K562 (cell line): ENCODE data around the gene JADE2. TPM values are rescaled to one million over a fixed set of nuclear protein-coding genes. Genes with fewer than 3 reads are reported as not detected.

Experiments
- CREBBP ChIP-seq: IDR thresholded peaks from one replicate; pipeline ENCODE4 v1.6.1; 2012; ENCODE audit warnings: low read depth, mild to moderate bottlenecking, control low read depth, inconsistent platforms, low read length
- FOXA1 ChIP-seq: fragments of 450-650 bp; IDR thresholded peaks from 2 replicates; pipeline ENCODE4 v1.6.1; 2016; ENCODE audit warnings: mild to moderate bottlenecking, borderline replicate concordance
- LARP7 ChIP-seq: fragments of 450-650 bp; IDR thresholded peaks from 2 replicates; pipeline ENCODE4 v1.6.1; 2016
- NR2C2 ChIP-seq, 2 experiments: fragments of 200-800 bp in 1 of 2; sonication (Bioruptor generic) in 1 of 2; sonication (generic) in 1 of 2; formaldehyde crosslinking in 1 of 2; IDR thresholded peaks; 2 replicates each; pipeline versions ENCODE4 v1.6.1 to v1.8.0; 2016 to 2022; ENCODE audit warnings: mild to moderate bottlenecking in 1 of 2, missing compliant biosample characterization in 1 of 2, missing genetic modification characterization in 1 of 2, missing genetic modification reagents in 1 of 2
- STAT5B ChIP-seq: fragments of 250-450 bp; sonication (Bioruptor Pico); IDR thresholded peaks from 2 replicates; pipeline ENCODE4 v1.8.0; 2021; ENCODE audit warnings: mild to moderate bottlenecking, inconsistent platforms
- ZNF253 ChIP-seq: fragments of 250-450 bp; sonication (Bioruptor Pico); conservative IDR thresholded peaks from 2 replicates; pipeline ENCODE4 v1.6.1; 2021; ENCODE audit warnings: mild to moderate bottlenecking
- polyA plus RNA-seq, 8 experiments: library from polyadenylated mRNA; depleted of rRNA in 4 of 8; stranded (reverse) in 5 of 8; unstranded in 3 of 8; fragments of >200 nt; fragmentation: Nextera tagmentation in 2 of 8; fragmentation: Illumina TruSeq in 1 of 8; extraction: Ambion mirVana in 2 of 8; extraction: Trizol in 1 of 8; gene quantifications; 2 replicates each; pipeline versions ENCODE4 v1.2.1 to v1.2.3, GENCODE V29; 2011 to 2014; ENCODE audit warnings: inconsistent platforms in 1 of 8, missing spikeins in 1 of 8
- total RNA-seq, 7 experiments: library from RNA; depleted of rRNA in 6 of 7; stranded (reverse); fragments of >200 nt in 6 of 7; fragmentation: Illumina TruSeq in 2 of 7; extraction: Trizol in 2 of 7; gene quantifications; 2 replicates each; pipeline versions ENCODE4 v1.2.1 to v1.2.3, GENCODE V29; 2011 to 2021; ENCODE audit warnings: low replicate concordance in 1 of 7
- TF ChIP-seq, protein P1 (sequence below): fragments of 150-350 bp; IDR thresholded peaks from 2 replicates; pipeline ENCODE4 v1.6.1; 2014; ENCODE audit warnings: low read depth, mild to moderate bottlenecking, low read length, borderline replicate concordance
- TF ChIP-seq, protein P2 (sequence below): fragments of 450-650 bp; IDR thresholded peaks from 2 replicates; pipeline ENCODE4 v1.7.1; 2018; ENCODE audit warnings: mild to moderate bottlenecking, low read depth; ENCODE audit not compliant: partially characterized antibody
- TF ChIP-seq, protein P3 (sequence below): fragments of 450-650 bp; conservative IDR thresholded peaks from 2 replicates; pipeline ENCODE4 v1.6.1; 2016; ENCODE audit warnings: missing genetic modification characterization, low read depth, mild to moderate bottlenecking, missing compliant biosample characterization, moderate library complexity

Gene JADE2
- total and polyA plus RNA-seq, 9 of the 15 experiments (the other 6 are each of a cell fraction or from before 2014, with no cell fraction given), result 0.50 to 23.3 (median 9.1) TPM

DNA sequence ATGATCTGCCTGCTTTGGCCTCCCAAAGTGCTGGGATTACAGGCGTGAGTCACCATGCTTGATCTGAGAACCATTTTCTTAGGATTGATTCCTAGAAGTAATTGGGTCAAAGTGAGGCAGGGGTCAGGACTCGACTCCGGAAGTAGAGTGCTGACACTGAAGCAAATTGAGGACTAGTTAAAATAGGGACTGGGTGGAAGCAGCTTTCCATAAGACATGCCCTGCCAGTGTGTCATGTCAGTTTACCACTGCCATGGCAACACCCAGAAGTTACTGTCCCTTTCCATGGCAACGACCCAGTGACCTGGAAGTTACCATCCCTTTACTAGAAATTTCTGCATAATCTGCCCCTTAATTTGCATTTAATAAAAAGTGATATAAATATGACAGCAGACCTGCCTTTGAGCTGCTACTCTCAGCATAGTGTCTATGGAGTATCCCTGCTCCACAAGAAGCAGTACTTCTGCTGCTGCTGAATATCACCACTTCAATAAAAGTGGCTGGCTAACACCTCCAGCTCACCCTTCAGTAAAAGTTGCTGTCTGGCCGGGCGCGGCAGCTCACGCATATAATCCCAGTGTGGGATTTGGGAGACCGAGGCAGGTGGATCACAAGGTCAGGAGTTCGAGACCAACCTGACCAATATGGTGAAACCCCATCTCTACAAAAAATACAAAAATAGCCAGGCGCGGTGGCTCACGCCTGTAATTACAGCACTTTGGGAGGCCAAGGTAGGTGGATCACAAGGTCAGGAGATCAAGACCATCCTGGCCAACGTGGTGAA is 47.8 kb upstream of the JADE2 start (continued):
- TF ChIP-seq, protein P1, sequence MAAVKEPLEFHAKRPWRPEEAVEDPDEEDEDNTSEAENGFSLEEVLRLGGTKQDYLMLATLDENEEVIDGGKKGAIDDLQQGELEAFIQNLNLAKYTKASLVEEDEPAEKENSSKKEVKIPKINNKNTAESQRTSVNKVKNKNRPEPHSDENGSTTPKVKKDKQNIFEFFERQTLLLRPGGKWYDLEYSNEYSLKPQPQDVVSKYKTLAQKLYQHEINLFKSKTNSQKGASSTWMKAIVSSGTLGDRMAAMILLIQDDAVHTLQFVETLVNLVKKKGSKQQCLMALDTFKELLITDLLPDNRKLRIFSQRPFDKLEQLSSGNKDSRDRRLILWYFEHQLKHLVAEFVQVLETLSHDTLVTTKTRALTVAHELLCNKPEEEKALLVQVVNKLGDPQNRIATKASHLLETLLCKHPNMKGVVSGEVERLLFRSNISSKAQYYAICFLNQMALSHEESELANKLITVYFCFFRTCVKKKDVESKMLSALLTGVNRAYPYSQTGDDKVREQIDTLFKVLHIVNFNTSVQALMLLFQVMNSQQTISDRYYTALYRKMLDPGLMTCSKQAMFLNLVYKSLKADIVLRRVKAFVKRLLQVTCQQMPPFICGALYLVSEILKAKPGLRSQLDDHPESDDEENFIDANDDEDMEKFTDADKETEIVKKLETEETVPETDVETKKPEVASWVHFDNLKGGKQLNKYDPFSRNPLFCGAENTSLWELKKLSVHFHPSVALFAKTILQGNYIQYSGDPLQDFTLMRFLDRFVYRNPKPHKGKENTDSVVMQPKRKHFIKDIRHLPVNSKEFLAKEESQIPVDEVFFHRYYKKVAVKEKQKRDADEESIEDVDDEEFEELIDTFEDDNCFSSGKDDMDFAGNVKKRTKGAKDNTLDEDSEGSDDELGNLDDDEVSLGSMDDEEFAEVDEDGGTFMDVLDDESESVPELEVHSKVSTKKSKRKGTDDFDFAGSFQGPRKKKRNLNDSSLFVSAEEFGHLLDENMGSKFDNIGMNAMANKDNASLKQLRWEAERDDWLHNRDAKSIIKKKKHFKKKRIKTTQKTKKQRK, result no peak
- no peak for TF ChIP-seq STAT5B (CRISPR knock-in tag)
- no peak for TF ChIP-seq NR2C2 (CRISPR knock-in tag; IDR thresholded peaks at IDR 0.05)
- peak; percentile 51 for TF ChIP-seq NR2C2 (tag; IDR thresholded peaks at IDR 0.05)
- TF ChIP-seq, protein P2, sequence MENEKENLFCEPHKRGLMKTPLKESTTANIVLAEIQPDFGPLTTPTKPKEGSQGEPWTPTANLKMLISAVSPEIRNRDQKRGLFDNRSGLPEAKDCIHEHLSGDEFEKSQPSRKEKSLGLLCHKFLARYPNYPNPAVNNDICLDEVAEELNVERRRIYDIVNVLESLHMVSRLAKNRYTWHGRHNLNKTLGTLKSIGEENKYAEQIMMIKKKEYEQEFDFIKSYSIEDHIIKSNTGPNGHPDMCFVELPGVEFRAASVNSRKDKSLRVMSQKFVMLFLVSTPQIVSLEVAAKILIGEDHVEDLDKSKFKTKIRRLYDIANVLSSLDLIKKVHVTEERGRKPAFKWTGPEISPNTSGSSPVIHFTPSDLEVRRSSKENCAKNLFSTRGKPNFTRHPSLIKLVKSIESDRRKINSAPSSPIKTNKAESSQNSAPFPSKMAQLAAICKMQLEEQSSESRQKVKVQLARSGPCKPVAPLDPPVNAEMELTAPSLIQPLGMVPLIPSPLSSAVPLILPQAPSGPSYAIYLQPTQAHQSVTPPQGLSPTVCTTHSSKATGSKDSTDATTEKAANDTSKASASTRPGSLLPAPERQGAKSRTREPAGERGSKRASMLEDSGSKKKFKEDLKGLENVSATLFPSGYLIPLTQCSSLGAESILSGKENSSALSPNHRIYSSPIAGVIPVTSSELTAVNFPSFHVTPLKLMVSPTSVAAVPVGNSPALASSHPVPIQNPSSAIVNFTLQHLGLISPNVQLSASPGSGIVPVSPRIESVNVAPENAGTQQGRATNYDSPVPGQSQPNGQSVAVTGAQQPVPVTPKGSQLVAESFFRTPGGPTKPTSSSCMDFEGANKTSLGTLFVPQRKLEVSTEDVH, result no peak
- TF ChIP-seq ZNF253 (CRISPR knock-in tag), result no peak
- no peak for TF ChIP-seq CREBBP
- TF ChIP-seq, protein P3, sequence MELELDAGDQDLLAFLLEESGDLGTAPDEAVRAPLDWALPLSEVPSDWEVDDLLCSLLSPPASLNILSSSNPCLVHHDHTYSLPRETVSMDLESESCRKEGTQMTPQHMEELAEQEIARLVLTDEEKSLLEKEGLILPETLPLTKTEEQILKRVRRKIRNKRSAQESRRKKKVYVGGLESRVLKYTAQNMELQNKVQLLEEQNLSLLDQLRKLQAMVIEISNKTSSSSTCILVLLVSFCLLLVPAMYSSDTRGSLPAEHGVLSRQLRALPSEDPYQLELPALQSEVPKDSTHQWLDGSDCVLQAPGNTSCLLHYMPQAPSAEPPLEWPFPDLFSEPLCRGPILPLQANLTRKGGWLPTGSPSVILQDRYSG, result no peak
- TF ChIP-seq FOXA1, result no peak
- no peak for TF ChIP-seq LARP7
